Upper lobe of left lung (tissue), 6 donors: ENCODE data around the gene D2HGDH. TPM values are rescaled to one million over a fixed set of nuclear protein-coding genes. Genes with fewer than 3 reads are reported as not detected.
"Not testable (repeated sequence)": the region's sequence is repeated elsewhere in the genome, so short reads cannot be mapped to it uniquely, and the experiment has no call there.

Source experiments
- ATAC-seq, 2 donors: fragments of 200-7000 bp; cut with Tn5 transposase; one replicate each; pipeline ENCODE4 v1.9.1; 2022; ENCODE audit warnings: mild to moderate bottlenecking in 2 of 2, moderate library complexity in 2 of 2; ENCODE audit not compliant: low FRiP score in 2 of 2
- DNase-seq, 2 donors: peaks; one replicate each; pipeline ENCODE4 v3.0.0-alpha.2; 2019 to 2020
- H3K27ac ChIP-seq, 4 donors: fragments of 200-600 bp; sonication (generic); one replicate each; pipeline ENCODE4 v1.5.1; 2016 to 2019
- H3K27me3 ChIP-seq, 4 donors: fragments of 200-600 bp; sonication (generic); one replicate each; pipeline ENCODE4 v1.5.1; 2017 to 2019
- H3K36me3 ChIP-seq, 4 donors: fragments of 200-600 bp; sonication (generic); one replicate each; pipeline ENCODE4 v1.5.1; 2016 to 2019
- H3K4me1 ChIP-seq, 4 donors: fragments of 200-600 bp; sonication (generic); one replicate each; pipeline ENCODE4 v1.5.1; 2018 to 2019
- H3K4me3 ChIP-seq, 4 donors: fragments of 200-600 bp; sonication (generic); one replicate each; pipeline ENCODE4 v1.5.1; 2017 to 2019; ENCODE audit warnings: mild to moderate bottlenecking in 2 of 4, moderate library complexity in 1 of 4
- H3K9me3 ChIP-seq, 4 donors: fragments of 200-600 bp; sonication (generic); one replicate each; pipeline ENCODE4 v1.5.1; 2018 to 2019
- EP300 ChIP-seq, 4 donors: sonication (generic); formaldehyde crosslinking; IDR thresholded peaks; one replicate each; pipeline ENCODE4 v1.5.1; 2017; ENCODE audit warnings: antibody characterized with exemption in 4 of 4, control low read depth in 2 of 4
- POLR2A ChIP-seq, 4 donors: fragments of 450-650 bp; IDR thresholded peaks; one replicate each; pipeline ENCODE4 v1.5.1; 2016 to 2017; ENCODE audit warnings: antibody characterized with exemption in 4 of 4, mild to moderate bottlenecking in 2 of 4
- POLR2AphosphoS5 ChIP-seq, 2 donors: sonication (generic); formaldehyde crosslinking; IDR thresholded peaks; one replicate each; pipeline ENCODE4 v1.5.1; 2017; ENCODE audit warnings: antibody characterized with exemption in 2 of 2
- WGBS, 2 donors: methylation state at CpG; one replicate each; pipeline ENCODE4 v1.1.5; 2017 to 2018; 5-methylcytosine and 5-hydroxymethylcytosine counted together
- total RNA-seq, 6 donors: library from RNA; depleted of rRNA in 4 of 6; stranded (reverse); fragments of >200 nt in 4 of 6; gene quantifications; one replicate each; pipeline versions ENCODE4 v1.1.0 to v1.2.1, GENCODE V29; 2016 to 2021
- TF ChIP-seq, protein P1 (sequence below), 6 experiments: fragments of 450-650 bp in 4 of 6; fragments of 200-600 bp in 2 of 6; sonication (generic) in 2 of 6; IDR thresholded peaks; one replicate each; pipeline ENCODE4 v1.5.1; 2016 to 2019; ENCODE audit warnings: antibody characterized with exemption in 6 of 6
- donor health status: DM: no; HTN: no; CAD: no; lungs with moderate emphysema.
- donor health status: DM: no; HTN: yes; CAD: no; lungs with severe emphysema.

The D2HGDH gene
- total RNA-seq, 6 donors from 2014 or later = 12.5 to 155 (median 35.8) TPM

DNA sequence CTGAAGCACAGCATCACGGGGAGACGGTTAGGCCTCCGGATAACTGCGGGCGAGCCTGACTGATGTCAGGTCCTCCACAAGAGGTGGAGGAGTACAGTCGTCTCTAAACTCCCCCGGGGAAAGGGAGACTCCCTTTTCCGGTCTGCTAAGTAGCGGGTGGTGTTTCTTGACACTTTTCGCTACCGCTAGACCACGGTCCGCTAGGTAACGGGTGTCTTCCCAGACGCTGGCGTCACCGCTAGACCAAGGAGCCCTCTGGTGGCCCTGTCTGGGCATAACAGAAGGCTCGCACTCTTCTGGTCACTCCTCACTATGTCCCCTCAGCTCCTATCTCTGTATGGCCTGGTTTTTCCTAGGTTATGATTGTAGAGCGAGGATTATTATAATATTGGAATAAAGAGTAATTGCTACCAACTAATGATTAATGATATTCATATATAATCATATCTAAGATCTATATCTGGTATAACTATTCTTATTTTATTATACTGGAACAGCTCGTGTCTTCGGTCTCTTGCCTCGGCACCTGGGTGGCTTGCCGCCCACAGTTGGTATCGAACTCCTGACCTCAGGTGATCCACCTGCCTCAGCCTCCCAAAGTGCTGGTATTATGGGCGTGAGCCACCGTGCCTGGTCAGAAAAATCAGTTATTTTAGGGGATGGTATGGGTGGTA is 1.8 kb upstream of the D2HGDH start:
- TF ChIP-seq, protein P1, sequence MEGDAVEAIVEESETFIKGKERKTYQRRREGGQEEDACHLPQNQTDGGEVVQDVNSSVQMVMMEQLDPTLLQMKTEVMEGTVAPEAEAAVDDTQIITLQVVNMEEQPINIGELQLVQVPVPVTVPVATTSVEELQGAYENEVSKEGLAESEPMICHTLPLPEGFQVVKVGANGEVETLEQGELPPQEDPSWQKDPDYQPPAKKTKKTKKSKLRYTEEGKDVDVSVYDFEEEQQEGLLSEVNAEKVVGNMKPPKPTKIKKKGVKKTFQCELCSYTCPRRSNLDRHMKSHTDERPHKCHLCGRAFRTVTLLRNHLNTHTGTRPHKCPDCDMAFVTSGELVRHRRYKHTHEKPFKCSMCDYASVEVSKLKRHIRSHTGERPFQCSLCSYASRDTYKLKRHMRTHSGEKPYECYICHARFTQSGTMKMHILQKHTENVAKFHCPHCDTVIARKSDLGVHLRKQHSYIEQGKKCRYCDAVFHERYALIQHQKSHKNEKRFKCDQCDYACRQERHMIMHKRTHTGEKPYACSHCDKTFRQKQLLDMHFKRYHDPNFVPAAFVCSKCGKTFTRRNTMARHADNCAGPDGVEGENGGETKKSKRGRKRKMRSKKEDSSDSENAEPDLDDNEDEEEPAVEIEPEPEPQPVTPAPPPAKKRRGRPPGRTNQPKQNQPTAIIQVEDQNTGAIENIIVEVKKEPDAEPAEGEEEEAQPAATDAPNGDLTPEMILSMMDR (IDR thresholded peaks at IDR 0.05) = peak; percentile 39 to 66 (median 47)
- H3K27ac ChIP-seq, H3K27me3 ChIP-seq, H3K9me3 ChIP-seq, ATAC-seq, H3K36me3 ChIP-seq: not testable (repeated sequence)
- Histone ChIP-seq H3K4me3 (peak overlapping the region in 1 of 4 donors; percentile 28), H3K4me1 (peaks cover 16 to 22% (median 16%) of the 10 kb centered on the region in 4 donors)
- DNase-seq = peak in 1 of 2 donors; percentile 66
- 46 to 56% methylated on average over 20 to 23 of the region's 26 CpGs for WGBS, 2 donors

DNA sequence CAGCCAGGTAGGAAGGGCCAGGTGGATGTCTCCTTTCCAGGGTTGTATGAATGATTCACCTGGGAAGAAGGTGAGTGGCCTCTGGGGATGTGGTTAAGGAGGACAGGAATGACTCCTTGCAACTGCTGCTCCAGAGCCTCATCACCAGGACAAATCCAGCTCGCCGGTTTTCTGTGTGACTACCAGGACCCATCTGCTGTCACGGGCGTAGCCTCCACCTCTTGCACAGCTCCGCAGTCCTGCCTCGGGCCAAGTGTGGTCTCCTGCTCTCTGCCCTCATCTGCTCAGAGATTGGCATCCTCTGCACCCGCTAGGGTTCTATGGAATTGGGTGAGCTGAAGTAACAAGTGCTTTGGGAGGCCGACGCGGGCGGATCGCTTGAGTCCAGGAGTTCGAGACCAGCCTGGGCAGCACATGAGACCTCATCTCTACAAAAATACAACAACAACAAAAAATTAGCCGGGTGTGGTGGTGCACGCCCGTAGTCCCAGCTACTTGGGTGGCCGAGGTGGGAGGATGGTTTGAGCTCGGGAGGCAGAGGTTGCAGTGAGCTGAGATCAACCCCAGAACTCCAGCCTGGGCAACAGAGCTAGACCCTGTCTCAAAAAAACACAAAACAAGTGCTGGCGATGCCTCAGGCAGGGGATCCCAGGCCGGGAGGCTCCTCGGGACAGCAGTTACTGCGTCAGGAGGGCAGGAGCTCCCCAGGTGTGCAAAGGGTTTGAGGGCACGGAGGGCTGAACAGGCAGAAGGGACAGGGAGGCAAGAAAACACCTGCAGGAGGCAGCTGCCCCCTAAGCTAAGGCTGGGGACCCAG is 831 bp upstream of the D2HGDH start:
- 83 to 86% methylated on average over 17 to 23 of the region's 23 CpGs for WGBS, 2 donors
- H3K9me3 ChIP-seq = no peaks in the 10 kb centered on the region
- H3K4me1 ChIP-seq = peaks cover 16 to 22% (median 16%) of the 10 kb centered on the region in 4 donors
- H3K27ac ChIP-seq = peak overlapping the region; percentile 77 to 92 (median 90)
- DNase-seq (no peak), ATAC-seq (no peak)
- peaks cover 0 to 6% (median 0%) of the 10 kb centered on the region in 4 donors for H3K36me3 ChIP-seq
- no peaks in the 10 kb centered on the region for H3K27me3 ChIP-seq
- TF ChIP-seq POLR2A (IDR thresholded peaks at IDR 0.05) = no peak
- TF ChIP-seq, protein P1 (IDR thresholded peaks at IDR 0.05) = no peak
- no peak for TF ChIP-seq POLR2AphosphoS5 (IDR thresholded peaks at IDR 0.05)
- TF ChIP-seq EP300 (IDR thresholded peaks at IDR 0.05) = no peak
- peak overlapping the region; percentile 22 to 100 (median 82) for H3K4me3 ChIP-seq

DNA sequence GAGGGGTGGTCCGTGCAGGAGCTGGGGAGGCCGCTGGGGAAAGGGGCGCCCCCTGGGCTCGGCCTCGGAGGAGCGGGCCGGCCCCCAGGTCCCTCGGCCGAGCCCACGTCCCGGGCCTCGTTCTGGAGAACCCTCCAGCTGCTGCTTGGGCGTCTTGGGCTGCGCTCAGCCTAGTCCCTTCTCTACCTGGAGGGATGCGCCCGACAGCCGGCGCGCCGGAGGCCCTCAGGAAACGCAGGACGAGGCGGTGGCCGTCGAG is 293 bp upstream of the D2HGDH start:
- Histone ChIP-seq H3K27ac (peak overlapping the region; percentile 77 to 92 (median 90)), H3K9me3 (no peaks in the 10 kb centered on the region), H3K4me3 (peak overlapping the region; percentile 22 to 100 (median 82)), H3K36me3 (peaks cover 0 to 6% (median 0%) of the 10 kb centered on the region in 4 donors), H3K4me1 (peaks cover 16 to 22% (median 16%) of the 10 kb centered on the region in 4 donors), H3K27me3 (no peaks in the 10 kb centered on the region)
- ATAC-seq (peak; percentile 6 to 18), DNase-seq (no peak)
- TF ChIP-seq POLR2A (IDR thresholded peaks at IDR 0.05) (no peak), POLR2AphosphoS5 (IDR thresholded peaks at IDR 0.05) (no peak), EP300 (IDR thresholded peaks at IDR 0.05) (no peak)
- TF ChIP-seq, protein P1 (IDR thresholded peaks at IDR 0.05) = no peak
- 0% methylated on average over 2 of the region's 25 CpGs; no CpG with 5 or more reads in 1 of the 2 donors for WGBS, 2 donors

DNA sequence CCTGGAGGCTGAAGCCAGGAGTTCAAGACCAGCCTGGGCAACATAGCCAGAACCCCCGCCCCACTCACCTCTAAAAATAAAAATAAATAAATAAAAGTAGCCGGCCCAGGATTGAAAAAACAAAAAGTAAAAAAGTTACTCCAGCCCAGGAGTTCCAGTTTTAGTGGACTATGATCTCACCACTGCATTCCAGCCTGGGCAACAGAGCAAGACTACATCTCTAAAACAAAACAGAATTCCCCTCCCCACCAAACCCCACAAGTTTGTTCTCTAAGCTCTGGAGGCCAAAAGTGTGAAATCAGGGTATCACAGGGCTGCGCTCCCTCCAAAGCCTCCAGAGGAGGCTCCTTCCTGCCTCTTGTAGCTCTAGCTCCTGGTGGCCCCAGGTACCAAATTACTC is 1.7 kb downstream of the D2HGDH start:
- WGBS, 2 donors = 85 to 87% methylated on average over 3 of the region's 3 CpGs

GRCh38 chr2:241738040-241738686 is 3.7 kb downstream of the D2HGDH start:
- Histone ChIP-seq H3K36me3 (peaks cover 0 to 8% (median 2%) of the 10 kb centered on the region in 4 donors), H3K4me3 (no peak overlapping the region), H3K27me3 (no peaks in the 10 kb centered on the region), H3K4me1 (peaks cover 16 to 22% (median 17%) of the 10 kb centered on the region in 4 donors), H3K9me3 (no peaks in the 10 kb centered on the region), H3K27ac (no peak overlapping the region)
- 96 to 97% methylated on average over 13 to 17 of the region's 17 CpGs for WGBS, 2 donors
- ATAC-seq = no peak
- TF ChIP-seq, protein P1 (IDR thresholded peaks at IDR 0.05) = no peak
- no peak for TF ChIP-seq EP300 (IDR thresholded peaks at IDR 0.05)
- no peak for TF ChIP-seq POLR2AphosphoS5 (IDR thresholded peaks at IDR 0.05)
- DNase-seq = no peak

More for the DNA sequence above, 1.7 kb downstream of the D2HGDH start:
- Histone ChIP-seq H3K27me3 (no peaks in the 10 kb centered on the region), H3K4me1 (peaks cover 16 to 26% (median 19%) of the 10 kb centered on the region in 4 donors), H3K36me3 (peaks cover 0 to 6% (median 0%) of the 10 kb centered on the region in 4 donors), H3K4me3 (no peak overlapping the region), H3K9me3 (no peaks in the 10 kb centered on the region), H3K27ac (no peak overlapping the region)
- ATAC-seq = no peak
- TF ChIP-seq POLR2AphosphoS5 (IDR thresholded peaks at IDR 0.05) = no peak
- TF ChIP-seq EP300 (IDR thresholded peaks at IDR 0.05) = no peak
- no peak for DNase-seq
